Bone marrow (tissue), 2 donors: ENCODE measurements around the gene BRD9.
A peak's percentile ranks its signal among the peaks of the same experiment; 100 is the strongest.
"Not testable (repeated sequence)": the region's sequence is repeated elsewhere in the genome, so short reads cannot be mapped to it uniquely, and the experiment has no call there.

ENCODE experiments used
- DNase-seq, 2 donors: peaks; one replicate each; lab custom pipeline; 2025; lab: John Stamatoyannopoulos, UW

BRD9 gene

DNA sequence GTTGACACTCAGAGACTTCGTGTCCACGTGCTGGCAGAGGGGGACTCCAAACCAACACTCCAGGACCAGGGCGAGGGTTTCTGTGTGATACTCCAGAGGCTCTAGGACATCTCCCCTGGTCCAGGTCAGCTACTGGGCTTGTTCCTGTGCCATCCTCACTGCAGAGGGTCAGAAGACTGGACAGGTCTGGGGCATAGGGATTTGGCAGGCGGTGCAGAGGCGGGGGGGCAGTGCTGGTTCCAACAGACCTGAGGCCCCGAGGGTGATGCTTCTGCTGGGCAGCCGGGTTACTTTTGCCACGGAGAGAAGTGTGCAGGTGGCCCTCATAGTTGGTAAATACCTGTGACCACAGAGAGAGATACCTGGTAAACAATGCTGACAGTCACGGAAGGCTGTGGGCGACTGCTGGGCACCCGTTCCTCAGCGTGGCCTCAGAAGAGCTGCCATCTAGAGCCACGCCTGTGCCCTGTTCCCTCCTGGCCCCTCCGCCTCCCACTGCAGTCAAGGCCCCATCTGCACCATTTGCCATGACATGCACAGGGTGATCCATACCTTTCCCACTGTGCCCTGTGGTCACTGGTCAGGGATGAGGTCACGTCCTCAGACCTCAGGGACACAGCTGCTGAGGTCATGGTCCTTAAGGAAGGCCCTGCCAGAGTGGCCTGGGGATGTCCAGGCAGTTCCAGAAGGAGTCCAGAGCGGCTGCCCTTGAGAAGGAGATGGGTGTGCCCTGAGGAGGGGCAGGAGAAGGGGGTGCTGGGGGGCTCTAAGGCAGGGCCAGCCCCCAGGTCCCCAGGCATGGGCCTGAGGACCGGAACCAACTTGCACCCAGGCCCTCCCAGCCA is 30.1 kb upstream of the BRD9 start:
- DNase-seq: no peak

DNA sequence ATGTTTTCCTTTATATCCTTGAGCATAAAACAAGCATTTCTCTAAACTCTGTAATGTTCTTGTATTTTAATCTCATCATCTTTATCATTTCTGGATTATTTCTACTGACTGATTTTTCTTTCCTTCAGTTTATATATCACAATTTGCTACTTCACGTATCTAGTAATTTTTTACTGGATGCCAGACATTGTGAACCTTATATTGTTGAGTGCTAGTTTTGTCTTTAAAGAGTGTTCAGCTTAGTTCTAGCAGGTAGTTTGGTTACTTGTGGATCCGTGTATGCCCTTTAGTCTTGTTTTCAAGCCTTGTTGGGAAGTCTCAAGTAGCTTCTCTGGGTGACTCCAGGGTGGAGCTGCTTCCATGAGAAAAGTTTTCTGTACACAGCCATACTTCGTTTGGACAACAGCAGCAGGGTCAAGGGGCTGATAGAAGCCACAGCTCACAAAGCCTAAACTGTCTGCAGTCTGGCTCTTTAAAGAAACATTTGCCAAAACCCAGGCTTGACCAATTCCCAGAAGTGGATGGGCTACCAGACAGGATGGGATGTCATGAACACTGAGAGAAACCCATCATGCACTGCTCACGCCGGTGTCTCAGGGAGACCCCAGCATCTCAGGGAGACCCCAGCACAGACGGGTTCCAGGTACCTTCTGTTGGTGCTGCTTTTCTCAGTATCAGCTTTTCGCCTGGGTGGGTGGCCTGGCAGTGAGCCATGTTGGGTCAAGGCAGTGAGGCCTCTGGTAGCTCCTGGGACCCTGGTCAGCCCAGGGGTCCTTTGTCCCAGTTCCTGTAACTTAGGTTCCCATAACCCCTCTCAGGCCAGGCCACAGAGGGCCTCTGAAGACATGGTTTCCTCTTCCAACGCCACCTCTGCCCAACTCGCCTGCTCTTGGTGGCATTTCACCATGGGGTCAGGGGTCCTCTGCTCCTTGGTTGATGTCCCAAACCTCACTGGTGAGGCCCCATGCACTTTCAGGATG is 29.1 kb upstream of the BRD9 start:
- DNase-seq: no peak

DNA sequence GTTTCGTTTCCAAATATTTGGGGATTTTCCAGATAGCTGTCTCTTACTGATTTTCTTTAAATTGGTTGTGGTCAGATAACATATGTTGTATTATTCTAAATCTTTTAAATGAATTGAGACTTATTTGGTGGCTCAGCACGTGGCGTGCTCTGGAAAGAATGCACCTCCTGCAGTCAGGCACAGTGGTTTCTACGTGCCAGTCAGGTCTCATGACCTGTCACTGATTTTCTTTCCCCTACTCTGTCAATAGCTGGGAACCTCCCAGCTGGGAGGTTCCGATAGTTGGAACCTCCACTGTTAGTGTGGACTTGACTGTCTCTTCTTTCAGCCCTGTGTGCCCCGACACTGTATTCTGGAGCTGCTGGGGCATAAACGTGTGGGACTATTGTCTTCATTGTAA is 27.7 kb upstream of the BRD9 start:
- no peak for DNase-seq

DNA sequence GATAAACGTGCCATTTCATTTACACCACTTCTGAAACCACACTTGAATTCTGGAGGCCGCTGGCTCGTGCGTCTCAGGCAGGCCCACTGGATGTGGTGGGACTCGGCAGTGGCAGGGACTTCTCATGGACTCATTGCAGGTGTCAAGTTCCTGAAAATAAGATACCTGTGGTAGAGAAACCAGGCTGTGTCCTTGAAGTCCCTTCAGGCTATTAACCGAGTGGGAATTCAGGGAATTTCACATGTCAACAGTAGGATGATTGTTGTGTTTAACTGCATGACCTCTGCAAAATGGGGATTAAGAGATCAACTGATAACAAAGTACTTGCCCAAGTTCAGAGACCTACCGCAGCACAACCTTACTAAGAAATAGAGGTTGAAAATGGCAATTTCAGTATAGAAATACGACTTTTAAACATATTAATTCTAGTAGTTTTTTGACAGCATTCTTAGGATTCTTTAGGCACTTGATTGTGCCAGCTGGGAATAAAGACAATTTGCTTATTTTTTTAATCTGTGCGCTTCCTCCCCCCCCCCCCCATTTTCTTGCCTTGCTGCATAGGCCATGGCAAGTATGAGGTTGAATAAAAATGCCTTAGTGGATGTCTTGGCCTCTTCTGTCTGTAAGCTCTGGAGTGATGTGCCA is 26.9 kb upstream of the BRD9 start:
- no peak for DNase-seq

DNA sequence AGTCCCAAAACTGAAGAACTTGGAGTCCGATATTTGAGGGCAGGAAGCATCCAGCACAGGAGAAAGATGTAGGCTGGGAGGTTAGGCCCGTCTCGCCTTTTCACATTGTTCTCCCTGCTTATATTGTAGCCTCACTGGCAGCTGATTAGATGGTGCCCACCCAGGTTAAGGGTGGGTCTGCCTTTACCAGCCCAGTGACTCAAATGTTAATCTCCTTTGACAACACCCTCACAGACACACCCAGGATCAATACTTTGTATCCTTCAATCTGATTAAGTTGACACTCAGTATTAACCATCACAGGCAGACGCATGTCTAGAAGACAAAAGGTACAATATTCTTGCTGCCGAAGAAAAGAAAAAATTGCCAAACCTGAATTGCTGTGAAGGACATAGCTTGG is 26.1 kb upstream of the BRD9 start:
- DNase-seq: not testable (repeated sequence)

DNA sequence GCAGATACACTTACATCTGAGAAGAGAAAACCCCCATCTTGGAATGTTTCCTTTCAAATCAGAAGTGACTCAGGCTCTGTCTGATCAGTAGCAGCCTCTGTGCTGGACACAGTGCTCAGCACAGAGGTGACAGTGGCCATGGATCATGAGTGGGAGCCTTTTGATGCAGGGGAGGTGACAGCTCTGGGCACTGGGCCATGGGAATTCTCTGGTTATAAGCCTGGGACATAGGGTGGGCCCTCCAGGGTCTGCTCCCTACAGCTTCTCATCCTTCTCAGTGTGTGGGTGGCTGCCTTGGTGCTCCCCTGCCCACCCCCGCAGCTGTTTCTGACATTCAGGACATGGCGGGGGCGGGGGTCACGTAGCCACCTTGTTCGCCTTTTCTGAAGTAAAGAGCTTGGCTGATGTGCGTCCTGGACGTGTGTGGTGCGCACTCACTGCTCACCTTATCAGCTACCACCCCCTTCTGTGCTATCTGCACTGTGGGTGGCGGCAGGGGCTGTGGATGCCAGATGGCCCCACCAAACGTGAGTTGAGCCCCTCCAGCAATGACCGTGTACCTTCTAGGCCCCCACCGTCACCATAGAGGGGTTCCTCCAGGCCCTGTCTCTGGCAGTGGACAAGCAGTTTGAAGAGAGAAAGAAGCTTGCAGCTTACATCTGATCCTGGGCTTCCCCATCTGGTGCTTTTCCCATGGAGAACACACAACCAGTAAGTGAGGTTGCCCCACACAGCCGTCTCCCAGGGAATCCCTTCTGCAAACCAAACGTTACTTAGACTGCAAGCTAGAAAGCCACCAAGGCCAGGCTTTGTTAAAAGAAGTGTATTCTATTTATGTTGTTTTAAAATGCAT is 24.1 kb upstream of the BRD9 start:
- DNase-seq: no peak

DNA sequence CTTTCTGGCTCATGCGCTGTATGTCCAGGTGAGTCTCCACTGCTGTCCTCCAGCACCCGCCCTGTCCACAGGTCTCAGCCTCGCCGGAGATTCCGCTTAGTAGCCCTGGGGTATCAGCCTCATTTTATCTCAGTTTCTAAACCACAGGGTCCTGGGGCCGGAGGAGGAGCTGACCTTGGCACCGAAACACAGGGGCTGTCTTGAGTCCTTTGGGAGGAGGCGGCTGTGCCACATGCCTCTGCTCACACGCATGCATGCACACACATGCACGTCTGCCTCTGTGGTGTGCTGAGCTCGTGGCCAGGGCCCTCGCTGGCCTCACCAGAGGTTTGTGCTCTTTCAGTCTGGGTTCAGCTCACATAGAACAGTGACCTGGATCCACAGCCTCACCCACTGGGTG is 23.3 kb upstream of the BRD9 start:
- no peak for DNase-seq

DNA sequence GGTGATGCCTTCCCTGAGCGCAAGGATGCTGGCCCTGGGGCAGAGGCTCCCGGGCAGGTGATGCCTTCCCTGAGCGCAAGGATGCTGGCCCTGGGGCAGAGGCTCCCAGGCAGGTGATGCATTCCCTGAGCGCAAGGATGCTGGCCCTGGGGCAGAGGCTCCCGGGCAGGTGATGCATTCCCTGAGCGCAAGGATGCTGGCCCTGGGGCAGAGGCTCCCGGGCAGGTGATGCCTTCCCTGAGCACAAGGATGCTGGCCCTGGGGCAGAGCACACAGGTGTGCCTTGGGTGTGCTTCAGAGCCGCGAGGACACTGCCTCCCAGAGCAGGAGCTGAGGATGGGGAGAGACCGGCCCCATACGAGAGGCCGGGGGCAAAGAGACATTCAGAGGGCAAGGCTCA is 22.7 kb upstream of the BRD9 start:
- not testable (repeated sequence) for DNase-seq

DNA sequence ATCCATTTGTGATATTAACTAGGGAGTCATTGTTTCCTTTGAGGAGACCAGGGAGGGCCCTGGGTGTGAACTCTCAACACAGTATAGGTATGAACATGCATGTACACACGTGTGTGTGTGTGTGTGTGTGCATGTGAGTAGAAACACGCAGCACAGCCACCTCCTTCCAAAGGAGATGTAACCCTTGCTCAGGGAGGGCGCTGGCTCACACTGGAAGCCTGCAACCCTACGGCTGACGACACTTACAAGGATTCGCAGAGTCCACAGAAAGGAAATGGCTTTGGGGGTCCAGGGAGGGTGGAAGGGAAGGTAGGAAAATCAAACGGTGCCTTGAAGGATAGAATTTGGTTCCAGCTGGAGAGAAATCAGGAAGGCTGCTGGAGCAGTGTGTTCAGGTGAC is 22.0 kb upstream of the BRD9 start:
- DNase-seq: no peak

DNA sequence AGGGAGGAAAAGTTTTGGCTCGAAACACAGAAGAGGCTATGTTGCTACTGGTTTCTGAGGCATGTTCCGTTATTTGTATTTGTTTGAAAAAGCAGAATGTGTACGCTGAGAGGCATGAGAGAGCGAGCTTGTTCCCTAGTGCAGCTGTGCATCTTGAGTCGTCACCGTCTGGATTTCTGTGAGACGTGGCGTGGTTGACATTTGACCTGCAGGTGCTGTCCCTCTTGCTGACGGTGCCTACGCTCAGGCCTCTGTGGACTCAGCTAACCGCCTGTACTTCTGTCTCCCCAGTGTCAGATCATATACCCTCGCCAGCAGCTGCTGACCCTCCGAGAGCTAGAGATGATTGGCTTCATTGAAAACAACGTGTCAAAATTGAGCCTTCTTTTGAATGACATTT is 21.6 kb upstream of the BRD9 start:
- DNase-seq: no peak

DNA sequence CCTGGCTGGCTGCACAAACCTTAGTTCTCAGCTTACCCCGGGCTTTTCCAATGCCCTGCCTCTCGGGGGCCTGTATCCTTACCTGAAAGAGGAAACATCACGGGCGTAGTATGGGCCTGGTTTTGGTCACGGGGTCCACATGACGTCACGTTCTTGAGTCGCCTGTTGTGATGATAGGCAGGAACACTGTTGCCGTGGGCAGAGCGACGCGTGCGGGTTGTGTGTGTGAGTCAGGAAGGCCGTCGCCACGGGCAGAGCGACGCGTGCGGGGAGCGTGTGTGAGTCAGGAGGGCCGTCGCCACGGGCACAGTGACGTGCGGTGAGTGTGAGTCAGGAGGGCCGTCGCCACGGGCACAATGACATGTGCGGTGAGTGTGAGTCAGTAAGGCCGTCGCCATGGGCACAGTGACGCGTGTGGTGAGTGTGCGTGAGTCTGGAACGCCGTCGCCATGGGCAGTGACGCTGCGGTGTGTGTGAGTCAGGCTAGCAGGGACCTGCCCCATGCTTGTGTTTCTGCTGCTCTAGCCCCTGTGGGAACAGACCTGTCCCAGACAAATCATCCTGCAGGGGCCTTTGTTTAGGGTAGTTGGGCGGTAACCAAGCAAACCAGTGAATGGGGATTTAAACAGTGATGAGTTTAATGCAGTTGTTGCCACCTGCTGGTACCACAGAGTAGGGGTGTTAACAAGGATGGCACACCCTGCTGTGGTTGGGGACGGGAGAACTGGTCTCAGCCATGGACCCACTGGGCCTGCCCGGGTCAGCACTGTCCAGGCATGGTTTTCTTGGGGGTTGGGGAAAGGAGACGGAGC is 19.9 kb upstream of the BRD9 start:
- peak in 1 of 2 donors; percentile 14 for DNase-seq

DNA sequence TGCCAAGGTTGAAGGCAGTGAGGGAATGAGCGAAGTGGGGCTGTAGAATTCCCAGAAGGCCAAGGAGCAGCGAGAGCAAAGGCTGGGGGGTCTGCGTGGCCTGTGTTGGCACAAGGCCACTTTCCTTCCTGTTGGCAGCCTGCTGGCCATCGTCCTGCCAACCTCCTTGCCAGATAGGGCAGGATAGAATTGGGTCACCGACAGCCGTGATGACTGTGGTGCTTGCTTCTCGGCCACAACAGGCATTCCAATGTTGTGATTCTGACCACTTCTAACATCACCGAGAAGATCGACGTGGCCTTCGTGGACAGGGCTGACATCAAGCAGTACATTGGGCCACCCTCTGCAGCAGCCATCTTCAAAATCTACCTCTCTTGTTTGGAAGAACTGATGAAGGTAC is 19.0 kb upstream of the BRD9 start:
- DNase-seq: no peak

DNA sequence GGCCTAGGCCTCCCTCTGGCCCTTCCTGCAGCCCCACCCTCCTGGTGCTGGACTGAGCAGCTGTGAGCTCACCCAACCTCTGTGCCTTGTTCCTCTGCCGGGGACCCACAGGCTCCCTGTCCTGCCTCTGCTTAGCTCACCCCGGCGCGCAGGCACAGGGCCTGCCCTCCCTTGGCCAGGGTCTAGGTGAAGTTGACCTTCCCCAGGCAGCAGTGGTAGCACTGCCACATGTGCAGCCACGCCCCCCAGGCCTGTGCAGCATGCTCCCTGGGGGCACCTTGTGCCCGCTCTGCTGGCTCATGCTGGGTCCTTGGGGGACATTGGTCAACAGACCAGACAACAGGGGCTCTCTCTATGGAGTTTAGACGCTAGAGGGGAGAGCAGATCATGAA is 18.2 kb upstream of the BRD9 start:
- DNase-seq: no peak

DNA sequence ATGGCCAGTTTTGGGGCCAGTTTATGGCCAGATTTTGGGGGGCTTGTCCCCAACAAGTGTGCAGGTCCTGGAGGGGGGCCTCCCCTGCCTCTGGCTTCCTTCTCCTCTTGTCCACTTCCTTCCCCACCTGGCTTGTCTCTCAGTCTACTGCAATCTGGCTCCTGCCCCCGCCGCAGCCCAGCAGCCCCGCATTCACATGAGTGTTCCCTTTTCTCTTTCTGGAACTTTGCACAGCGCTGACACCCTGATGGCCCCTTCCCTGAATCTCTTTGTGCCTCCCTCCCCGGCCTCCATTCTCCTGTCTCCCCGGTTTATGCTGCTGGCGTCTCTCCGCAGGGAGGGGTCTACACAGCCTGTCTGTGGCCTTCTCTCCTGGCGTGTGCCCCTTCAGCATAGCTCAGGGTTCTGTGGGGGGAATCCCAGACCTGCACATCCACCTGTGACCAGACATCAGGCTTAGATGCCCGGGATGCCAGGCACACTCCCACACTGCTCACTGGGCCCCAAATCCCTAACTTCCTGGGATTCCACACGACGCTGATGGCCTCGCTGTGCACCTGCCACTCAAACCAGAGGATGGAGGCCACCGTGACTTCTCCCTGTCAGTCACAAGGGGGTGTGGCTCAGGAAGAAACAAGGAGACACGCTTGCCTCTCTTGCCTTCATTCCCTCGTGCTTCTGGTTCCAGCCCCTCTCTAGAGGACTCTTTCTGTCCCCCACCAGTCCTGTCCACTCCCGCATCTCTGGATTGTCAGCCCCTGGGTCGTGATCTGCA is 17.6 kb upstream of the BRD9 start:
- DNase-seq: no peak

DNA sequence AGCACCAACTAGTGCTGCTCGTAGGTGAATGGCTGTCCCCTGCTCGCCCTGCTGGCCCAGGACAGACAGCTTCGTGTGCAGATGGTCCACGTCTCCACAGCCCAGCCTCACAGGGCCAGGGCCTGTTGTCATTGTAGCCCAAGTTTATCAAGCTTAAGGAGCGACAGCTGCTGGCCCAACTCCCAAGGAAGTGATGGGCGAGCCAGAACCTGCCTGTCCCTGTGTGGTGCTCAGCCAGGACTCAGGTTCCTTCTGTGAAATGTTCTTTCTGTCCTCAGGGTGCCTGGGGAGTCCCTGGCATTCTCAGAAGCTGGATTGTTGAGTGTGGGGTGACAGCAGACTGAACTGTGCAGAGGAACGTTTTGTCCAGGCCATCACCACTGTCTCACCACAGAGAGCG is 16.5 kb upstream of the BRD9 start:
- DNase-seq: no peak

DNA sequence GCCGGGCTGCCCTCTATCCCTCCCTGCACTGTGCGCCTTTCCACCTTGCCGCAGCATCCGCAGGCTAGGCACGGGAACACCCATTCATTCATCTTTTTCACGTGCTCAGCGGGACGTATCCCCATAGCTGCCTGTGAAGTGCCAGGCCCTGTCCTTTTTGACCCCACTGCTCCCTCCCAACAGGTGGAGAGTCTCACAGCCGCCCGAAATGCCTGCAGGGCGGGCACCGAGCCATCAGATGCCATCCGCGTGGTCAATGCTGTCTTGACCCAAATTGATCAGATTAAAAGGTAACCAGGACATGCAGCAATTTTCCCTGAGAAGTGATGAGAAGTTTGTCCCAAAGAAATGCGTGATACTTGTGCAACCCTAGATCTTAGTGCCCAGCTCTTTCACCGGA is 15.6 kb upstream of the BRD9 start:
- DNase-seq: no peak

DNA sequence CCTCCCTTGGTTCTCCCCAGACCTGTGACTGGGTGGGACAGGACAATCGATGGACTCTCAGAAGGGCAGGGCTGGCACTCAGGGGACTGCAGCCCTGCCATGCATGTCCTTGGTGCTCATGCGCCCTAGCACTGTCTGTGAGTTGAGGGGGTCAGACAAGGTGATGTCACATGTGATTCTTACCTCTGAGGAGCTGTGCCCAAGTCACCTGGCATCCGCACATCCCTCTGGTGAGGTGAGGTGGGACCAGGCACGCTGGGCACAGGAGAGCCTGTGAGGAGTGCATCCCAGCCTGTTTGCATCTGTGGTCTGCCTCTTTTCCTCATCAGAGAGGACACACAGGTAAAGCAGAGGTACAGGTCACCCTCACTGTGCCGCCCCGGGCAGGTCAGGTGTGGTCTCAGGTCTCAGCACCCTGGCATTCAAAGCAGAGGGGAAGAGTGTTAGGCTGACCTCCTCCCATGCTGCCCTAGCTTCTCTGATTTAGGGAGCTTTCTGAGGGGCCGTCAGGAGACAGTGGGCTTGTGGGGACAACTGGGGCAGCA is 14.8 kb upstream of the BRD9 start:
- DNase-seq: no peak

DNA sequence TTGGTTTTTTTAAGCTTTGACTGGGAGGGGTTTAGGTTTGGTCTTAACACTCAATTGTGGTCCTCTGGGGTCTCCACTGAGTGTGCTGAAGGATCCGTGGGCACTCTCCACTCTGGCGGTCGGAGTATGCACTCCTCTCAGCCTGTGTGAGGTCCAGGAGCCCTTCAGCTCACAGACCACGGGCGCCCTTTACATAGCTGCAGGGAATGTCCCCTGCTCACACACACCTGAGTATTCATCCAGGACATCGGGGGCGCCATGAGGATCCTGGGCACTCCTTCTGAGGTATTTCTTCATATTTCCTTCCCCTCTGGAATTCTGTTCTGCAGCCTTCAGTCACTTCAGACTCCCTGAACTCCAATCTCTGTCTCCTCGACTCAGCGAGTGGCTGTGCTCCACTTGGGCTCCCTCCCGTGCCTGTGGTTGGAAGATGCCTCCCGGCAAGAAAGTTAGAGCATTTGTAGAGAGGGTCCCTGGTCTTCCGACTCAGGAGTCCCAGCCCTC is 12.6 kb upstream of the BRD9 start:
- no peak for DNase-seq

DNA sequence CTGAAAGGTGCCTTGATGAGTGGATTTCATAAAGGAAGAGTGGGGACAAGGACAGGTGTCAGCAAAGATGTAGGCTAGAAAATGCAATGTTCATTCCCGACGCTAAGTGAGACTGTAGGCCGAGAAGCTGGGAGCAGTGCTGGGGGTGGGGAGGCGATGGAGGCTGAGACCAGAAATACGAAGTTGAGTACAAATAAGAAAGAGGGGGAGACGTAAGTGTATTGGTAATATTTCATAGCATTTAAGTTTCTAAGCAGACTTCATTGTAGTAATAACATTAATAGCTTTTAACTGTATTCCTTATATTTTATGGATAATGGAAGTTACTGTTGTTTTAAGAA is 11.1 kb upstream of the BRD9 start:
- DNase-seq: no peak
